CD14-positive monocyte (primary cell): ENCODE data around the gene ARHGAP32. TPM values are rescaled to one million over a fixed set of nuclear protein-coding genes. Genes with fewer than 3 reads are reported as not detected.

Experiments
- DNase-seq, 3 donors: peaks; one replicate each; pipeline ENCODE4 v3.0.0-alpha.2; 2011 to 2022
- H2AFZ ChIP-seq: 2 replicates; pipeline ENCODE4 v1.6.0; 2012; ENCODE audit warnings: mild to moderate bottlenecking, low read depth, low read length, inconsistent platforms; ENCODE audit not compliant: insufficient read depth, poor library complexity, severe bottlenecking
- H3K27ac ChIP-seq, 2 donors: 1 replicate in 1 of 2; 2 replicates in 1 of 2; pipeline ENCODE4 v1.5.1; 2012 to 2013; ENCODE audit warnings: low read length in 2 of 2, control low read depth in 1 of 2, inconsistent platforms in 1 of 2, low read depth in 1 of 2, mild to moderate bottlenecking in 1 of 2
- H3K27me3 ChIP-seq, 2 donors: one replicate each; pipeline versions ENCODE4 v1.6.0 to v1.6.1; 2011 to 2013; ENCODE audit warnings: low read length in 2 of 2; ENCODE audit not compliant: control insufficient read depth in 2 of 2, insufficient read depth in 2 of 2
- H3K36me3 ChIP-seq, 2 donors: replicated peaks in 1 of 2; 1 replicate in 1 of 2; 2 replicates in 1 of 2; pipeline versions ENCODE4 v1.5.1 to v1.6.1; 2012 to 2013; ENCODE audit warnings: low read length in 2 of 2, control low read depth in 1 of 2, inconsistent platforms in 1 of 2, mild to moderate bottlenecking in 1 of 2; ENCODE audit not compliant: insufficient read depth in 2 of 2, control insufficient read depth in 1 of 2
- H3K4me1 ChIP-seq, 2 donors: 1 replicate in 1 of 2; 2 replicates in 1 of 2; pipeline versions ENCODE4 v1.5.1 to v1.6.1; 2012 to 2013; ENCODE audit warnings: low read length in 2 of 2, control low read depth in 1 of 2, inconsistent platforms in 1 of 2, mild to moderate bottlenecking in 1 of 2, moderate library complexity in 1 of 2; ENCODE audit not compliant: insufficient read depth in 2 of 2, control insufficient read depth in 1 of 2
- H3K4me2 ChIP-seq: replicated peaks from 2 replicates; pipeline ENCODE3; 2012; ENCODE audit warnings: low read length, moderate library complexity, mild to moderate bottlenecking; ENCODE audit not compliant: poor library complexity, severe bottlenecking; ENCODE audit errors: extremely low read depth
- H3K4me3 ChIP-seq, 3 experiments: fragments of 200-600 bp in 1 of 3; sonication (generic) in 1 of 3; replicated peaks in 1 of 3; 1 replicate in 2 of 3; 2 replicates in 1 of 3; pipeline ENCODE4 v1.5.1; 2011 to 2013; ENCODE audit warnings: low read length in 3 of 3, mild to moderate bottlenecking in 3 of 3, control low read depth in 2 of 3, low read depth in 2 of 3, inconsistent platforms in 1 of 3, moderate library complexity in 1 of 3
- H3K79me2 ChIP-seq: 2 replicates; pipeline ENCODE4 v1.6.0; 2012; ENCODE audit warnings: mild to moderate bottlenecking, control low read depth, inconsistent platforms, low read length, moderate library complexity; ENCODE audit not compliant: insufficient read depth
- H3K9ac ChIP-seq: 2 replicates; pipeline ENCODE4 v1.6.0; 2017; ENCODE audit warnings: low read length, mild to moderate bottlenecking; ENCODE audit not compliant: insufficient read depth, poor library complexity, severe bottlenecking
- H3K9me3 ChIP-seq, 2 donors: replicated peaks in 1 of 2; 1 replicate in 1 of 2; 2 replicates in 1 of 2; pipeline versions ENCODE4 v1.5.1 to v1.6.1; 2012 to 2013; ENCODE audit warnings: low read length in 2 of 2, control low read depth in 1 of 2; ENCODE audit not compliant: control insufficient read depth in 1 of 2, insufficient read depth in 1 of 2
- H4K20me1 ChIP-seq: 2 replicates; pipeline ENCODE4 v1.6.0; 2012; ENCODE audit warnings: mild to moderate bottlenecking, low read length, control low read depth, moderate library complexity; ENCODE audit not compliant: insufficient read depth
- H3K27ac Mint-ChIP-seq, 7 donors: one replicate each; pipeline ENCODE4 v1.8.0; 2020; ENCODE audit warnings: mild to moderate bottlenecking in 7 of 7, mixed read lengths in 7 of 7, moderate library complexity in 6 of 7, inconsistent platforms in 2 of 7
- H3K27me3 Mint-ChIP-seq, 3 donors: one replicate each; pipeline ENCODE4 v1.8.0; 2021 to 2022; ENCODE audit warnings: low read depth in 3 of 3, mild to moderate bottlenecking in 3 of 3, mixed read lengths in 3 of 3, moderate library complexity in 3 of 3, inconsistent platforms in 1 of 3
- H3K36me3 Mint-ChIP-seq, 2 donors: one replicate each; pipeline ENCODE4 v1.8.0; 2020; ENCODE audit warnings: mixed read lengths in 2 of 2, inconsistent platforms in 1 of 2, mild to moderate bottlenecking in 1 of 2
- H3K4me1 Mint-ChIP-seq: one replicate; pipeline ENCODE4 v1.8.0; 2020; ENCODE audit warnings: mild to moderate bottlenecking, mixed read lengths
- H3K4me3 Mint-ChIP-seq, 2 donors: one replicate each; pipeline ENCODE4 v1.8.0; 2020; ENCODE audit warnings: mild to moderate bottlenecking in 2 of 2, mixed read lengths in 2 of 2, moderate library complexity in 1 of 2
- H3K9me3 Mint-ChIP-seq, 7 donors: one replicate each; pipeline ENCODE4 v1.8.0; 2020 to 2022; ENCODE audit warnings: mixed read lengths in 7 of 7, mild to moderate bottlenecking in 6 of 7, moderate library complexity in 6 of 7, inconsistent platforms in 2 of 7
- CTCF ChIP-seq: fragments of 200-600 bp; IDR thresholded peaks from one replicate; pipeline ENCODE4 v1.8.0; 2022; ENCODE audit warnings: antibody characterized with exemption, mild to moderate bottlenecking
- WGBS: methylation state at CpG from one replicate; pipeline ENCODE4 v1.1.5; 2013; ENCODE audit warnings: missing lambda C conversion rate; ENCODE audit not compliant: insufficient coverage; 5-methylcytosine and 5-hydroxymethylcytosine counted together
- intact Hi-C, 2 donors: fragments of 100-400 bp; cut with micrococcal nuclease; formaldehyde crosslinking; loops; one replicate each; pipeline versions ENCODE4 v1.15.0 to v1.15.1; 2023
- polyA plus RNA-seq, 3 donors: library from polyadenylated mRNA; depleted of rRNA in 1 of 3; unstranded in 2 of 3; stranded (reverse) in 1 of 3; fragments of 300-500 nt in 2 of 3; fragments of >200 nt in 1 of 3; fragmentation: Illumina TruSeq in 2 of 3; gene quantifications; 1 replicate in 2 of 3; 2 replicates in 1 of 3; pipeline ENCODE4 v1.2.3, GENCODE V29; 2012 to 2021

ARHGAP32 gene
- polyA plus RNA-seq, 3 donors = 0.13 to 3.4 (median 0.72) TPM

DNA sequence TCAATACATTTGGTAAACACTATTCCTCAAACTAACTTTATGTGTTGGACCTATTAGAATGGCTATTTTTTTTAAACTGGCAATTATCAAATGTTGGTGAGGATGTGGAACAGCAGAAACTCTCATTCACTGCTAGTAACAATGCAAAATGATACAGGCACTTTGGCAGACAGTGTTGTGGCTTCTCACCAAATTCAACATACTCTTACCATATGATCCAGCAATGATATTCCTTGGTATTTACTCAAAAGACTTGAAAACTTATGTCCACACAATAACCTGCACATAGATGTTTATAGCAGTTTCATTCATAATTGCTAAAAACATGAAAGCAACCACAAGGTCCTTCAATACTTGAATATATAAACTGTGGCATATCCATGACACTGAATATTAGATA is 136.9 kb downstream of the ARHGAP32 start:
- Mint-ChIP-seq H3K9me3 (peaks cover 0 to 3% (median 0%) of the 10 kb centered on the region in 7 donors), H3K4me3 (no peak overlapping the region), H3K27ac (no peak overlapping the region), H3K4me1 (peaks cover 10% of the 10 kb centered on the region), H3K27me3 (no peaks in the 10 kb centered on the region), H3K36me3 (peaks cover 5 to 8% of the 10 kb centered on the region in 2 donors)
- no peaks in the 10 kb centered on the region for H4K20me1 ChIP-seq
- H3K27ac ChIP-seq = no peak overlapping the region
- H3K36me3 ChIP-seq = no peaks in the 10 kb centered on the region
- H3K79me2 ChIP-seq = no peaks in the 10 kb centered on the region
- H3K9me3 ChIP-seq = no peaks in the 10 kb centered on the region
- no peak overlapping the region for H3K9ac ChIP-seq
- no peaks in the 10 kb centered on the region for H3K27me3 ChIP-seq
- no peak overlapping the region for H3K4me2 ChIP-seq
- H2AFZ ChIP-seq = no peak overlapping the region
- no peak for DNase-seq
- H3K4me3 ChIP-seq = no peak overlapping the region
- intact Hi-C loops = no loop called here
- no peak for TF ChIP-seq CTCF
- peaks cover 3 to 8% of the 10 kb centered on the region in 2 donors for H3K4me1 ChIP-seq

GRCh38 chr11:129048911-129049310 is 143.2 kb downstream of the ARHGAP32 start:
- DNase-seq = no peak
- Histone ChIP-seq H3K27ac (no peak overlapping the region), H3K4me3 (no peak overlapping the region), H3K79me2 (no peaks in the 10 kb centered on the region), H3K9ac (no peak overlapping the region), H2AFZ (no peak overlapping the region), H4K20me1 (no peaks in the 10 kb centered on the region), H3K36me3 (no peaks in the 10 kb centered on the region), H3K4me2 (no peak overlapping the region), H3K27me3 (no peaks in the 10 kb centered on the region), H3K9me3 (no peaks in the 10 kb centered on the region), H3K4me1 (no peaks in the 10 kb centered on the region)
- Mint-ChIP-seq H3K27ac (no peak overlapping the region), H3K9me3 (peaks cover 0 to 3% (median 0%) of the 10 kb centered on the region in 7 donors), H3K4me3 (no peak overlapping the region), H3K4me1 (no peaks in the 10 kb centered on the region), H3K27me3 (no peaks in the 10 kb centered on the region), H3K36me3 (peaks cover 0 to 3% of the 10 kb centered on the region in 2 donors)
- intact Hi-C loops = no loop called here
- 94% methylated on average over 3 of the region's 4 CpGs for WGBS
- TF ChIP-seq CTCF = no peak
